ENCODE measurements around the gene PARD3B. TPM values are rescaled to one million over a fixed set of nuclear protein-coding genes. Genes with fewer than 3 reads are reported as not detected.

The PARD3B gene
- total and polyA plus RNA-seq, 2 of the 8 experiments (the other 6 are each of a cell fraction or from before 2014, with no cell fraction given): 1.2 to 5.7 TPM

GRCh38 chr2:205651719-205652118, 1106.4 kb downstream of the PARD3B start:
- H4K8ac ChIP-seq (ENCODE audit: extremely low read depth, insufficient read depth, low read length): no peak overlapping the region
- WGBS, 2 experiments (ENCODE audit: extremely low coverage in 1 of 2, insufficient coverage in 1 of 2, insufficient read length in 1 of 2, insufficient replicate concordance in 2 of 2, low coverage in 1 of 2, low lambda C conversion rate in 2 of 2, missing lambda C conversion rate in 1 of 2): 0% methylated on average over 1 of the region's 1 CpG; no CpG with 5 or more reads in 1 of the 2 experiments

More at GRCh38 chr2:205651719-205652118, 1106.4 kb downstream of the PARD3B start:
- Histone ChIP-seq H2AK5ac (ENCODE audit: low read depth, low read length) (no peak overlapping the region), H3K9ac (replicated peaks in 1 of 4; ENCODE audit: extremely low read depth in 1 of 4, low read depth in 3 of 4, low read length in 3 of 4) (no peak overlapping the region), H4K20me1 (replicated peaks in 1 of 2; ENCODE audit: control insufficient read depth in 1 of 2, insufficient read depth in 2 of 2, low read length in 2 of 2) (no peaks in the 10 kb centered on the region), H3K14ac (ENCODE audit: insufficient read length) (no peak overlapping the region), H2BK20ac (ENCODE audit: low read length) (peak overlapping the region; percentile 8; the same call in 1 of the 2 replicates), H4K5ac (ENCODE audit: insufficient read length, low read depth, low read length) (no peak overlapping the region), H2BK12ac (ENCODE audit: low read depth, low read length) (0 out of 2 replicates have a peak overlapping the region, but pooled peaks have one; percentile 13), H3K9me3 (ENCODE audit: insufficient read depth in 2 of 2, low read depth in 1 of 2, low read length in 1 of 2) (no peaks in the 10 kb centered on the region), H2BK120ac (replicated peaks; ENCODE audit: low read depth, low read length) (peak overlapping the region; percentile 33), H2AFZ (ENCODE audit: low read length) (no peak overlapping the region), H2BK5ac (ENCODE audit: low read depth, low read length) (no peak overlapping the region), H3K36me3 (ENCODE audit: control insufficient read depth in 2 of 4, insufficient read depth in 4 of 4, low read length in 3 of 4) (no peaks in the 10 kb centered on the region), H3K4me1 (replicated peaks in 1 of 4; ENCODE audit: control insufficient read depth in 3 of 4, insufficient read depth in 4 of 4, low read length in 3 of 4) (peaks cover 0 to 16% (median 8%) of the 10 kb centered on the region in 4 experiments; a peak in 5 of 7 replicates), H3K79me1 (ENCODE audit: low read depth, low read length) (no peaks in the 10 kb centered on the region), H3K79me2 (ENCODE audit: control insufficient read depth in 1 of 2, insufficient read depth in 2 of 2, low read length in 2 of 2) (no peaks in the 10 kb centered on the region), H3K23me2 (ENCODE audit: low read depth, low read length) (no peaks in the 10 kb centered on the region), H3K23ac (ENCODE audit: insufficient read length) (no peak overlapping the region), H3K27me3 (replicated peaks in 1 of 4; ENCODE audit: control insufficient read depth in 3 of 4, extremely low read depth in 1 of 4, insufficient read depth in 3 of 4, low read length in 3 of 4) (no peaks in the 10 kb centered on the region; a peak in 2 of 7 replicates), H3K4ac (replicated peaks; ENCODE audit: insufficient read length, low read depth, low read length) (no peak overlapping the region), H2BK15ac (ENCODE audit: low read length) (no peak overlapping the region), H3K27ac (ENCODE audit: low read depth, low read length) (no peak overlapping the region), H3K56ac (replicated peaks; ENCODE audit: insufficient read length, low read depth, low read length) (no peak overlapping the region), H3K18ac (ENCODE audit: extremely low read depth, low read length) (no peak overlapping the region), H3K4me3 (ENCODE audit: extremely low read depth in 1 of 4, insufficient read depth in 2 of 4, low read depth in 3 of 4, low read length in 4 of 4) (no peak overlapping the region), H3K4me2 (ENCODE audit: insufficient read depth in 1 of 2, low read depth in 2 of 2, low read length in 2 of 2) (no peak overlapping the region), H4K91ac (replicated peaks; ENCODE audit: insufficient read length, low read length) (no peak overlapping the region)
- ChIA-PET CTCF (ENCODE audit: partially characterized antibody) (interaction anchor here (0.6 to 3.3 kb wide), 5 partner anchors 9 to 759 kb away, joined by 3 to 10 read pairs (median 3); no protein-coding TSS in a partner anchor), POLR2A (ENCODE audit: partially characterized antibody) (no interaction called here)
- no peak for DNase-seq (ENCODE audit: low read depth in 1 of 2, low spot score in 2 of 2)
- no peak for TF ChIP-seq CTCF (IDR thresholded peaks at IDR 0.05; ENCODE audit: control extremely low read depth in 1 of 3, insufficient read depth in 1 of 3, low read depth in 1 of 3, low read length in 3 of 3)
- TF ChIP-seq TCF12 (IDR thresholded peaks at IDR 0.05; ENCODE audit: low read depth, low read length): no peak
- TF ChIP-seq FOSL1 (IDR thresholded peaks at IDR 0.05; ENCODE audit: insufficient read depth, low read depth, low read length): no peak
- TF ChIP-seq SIN3A (conservative IDR thresholded peaks at IDR 0.05 in 1 of 2, IDR thresholded peaks at IDR 0.05 in 1 of 2; ENCODE audit: low read depth in 1 of 2, low read length in 2 of 2): no peak
- TF ChIP-seq BCL11A (IDR thresholded peaks at IDR 0.05; ENCODE audit: low read depth in 2 of 2, low read length in 2 of 2): no peak
- TF ChIP-seq SRF (IDR thresholded peaks at IDR 0.05; ENCODE audit: low read depth, low read length): no peak
- FAIRE-seq: no peak

Measured in H1 (cell line).